Measurements from ENCODE around the gene YJEFN3. TPM values are rescaled to one million over a fixed set of nuclear protein-coding genes. Genes with fewer than 3 reads are reported as not detected.

YJEFN3 gene
- polyA plus RNA-seq, 1 donor (not counting 4 experiments of a cell fraction or from before 2014, with no cell fraction given), result 1.2 TPM

DNA sequence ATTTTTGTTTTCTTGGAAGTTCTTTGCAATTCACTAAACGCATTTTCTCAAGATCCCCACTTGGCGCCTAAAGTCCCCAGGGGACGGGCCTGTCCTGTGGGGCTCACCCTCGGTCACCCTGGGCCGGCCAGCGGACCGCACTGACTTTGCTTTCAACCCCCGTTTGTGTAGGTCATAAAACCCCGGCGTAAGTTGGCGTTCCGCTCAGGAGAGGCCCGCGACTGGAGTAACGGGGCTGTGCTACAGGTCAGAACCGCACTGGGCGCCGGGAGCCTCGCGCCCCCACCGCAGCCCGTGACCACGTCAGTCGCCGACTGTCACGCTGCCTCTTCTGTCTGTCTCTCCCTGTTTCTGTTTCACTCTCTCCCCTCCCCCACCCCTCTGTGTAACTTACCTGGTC lies 26.9 kb upstream of the YJEFN3 start:
- TF ChIP-seq EZH2 (IDR thresholded peaks at IDR 0.05; ENCODE audit: low read length), result no peak
- TF ChIP-seq, protein P1, sequence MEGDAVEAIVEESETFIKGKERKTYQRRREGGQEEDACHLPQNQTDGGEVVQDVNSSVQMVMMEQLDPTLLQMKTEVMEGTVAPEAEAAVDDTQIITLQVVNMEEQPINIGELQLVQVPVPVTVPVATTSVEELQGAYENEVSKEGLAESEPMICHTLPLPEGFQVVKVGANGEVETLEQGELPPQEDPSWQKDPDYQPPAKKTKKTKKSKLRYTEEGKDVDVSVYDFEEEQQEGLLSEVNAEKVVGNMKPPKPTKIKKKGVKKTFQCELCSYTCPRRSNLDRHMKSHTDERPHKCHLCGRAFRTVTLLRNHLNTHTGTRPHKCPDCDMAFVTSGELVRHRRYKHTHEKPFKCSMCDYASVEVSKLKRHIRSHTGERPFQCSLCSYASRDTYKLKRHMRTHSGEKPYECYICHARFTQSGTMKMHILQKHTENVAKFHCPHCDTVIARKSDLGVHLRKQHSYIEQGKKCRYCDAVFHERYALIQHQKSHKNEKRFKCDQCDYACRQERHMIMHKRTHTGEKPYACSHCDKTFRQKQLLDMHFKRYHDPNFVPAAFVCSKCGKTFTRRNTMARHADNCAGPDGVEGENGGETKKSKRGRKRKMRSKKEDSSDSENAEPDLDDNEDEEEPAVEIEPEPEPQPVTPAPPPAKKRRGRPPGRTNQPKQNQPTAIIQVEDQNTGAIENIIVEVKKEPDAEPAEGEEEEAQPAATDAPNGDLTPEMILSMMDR (optimal IDR thresholded peaks at IDR 0.05 in 1 of 3, IDR thresholded peaks at IDR 0.05 in 1 of 3, conservative IDR thresholded peaks at IDR 0.05 in 1 of 3; ENCODE audit: extremely low read depth in 1 of 3, insufficient read depth in 2 of 3, low read length in 3 of 3), result no peak
- H3K9me1 ChIP-seq (ENCODE audit: control insufficient read depth, extremely low read depth, insufficient read depth, low read length), result no peaks in the 10 kb centered on the region
- H3K79me2 ChIP-seq (ENCODE audit: control insufficient read depth, insufficient read depth, low read length), result no peaks in the 10 kb centered on the region
- dilution Hi-C loops (cut with MboI; ENCODE audit: extremely low pct_ligation_motif_present, low sequenced_read_pairs), result no loop called here
- no peak for FAIRE-seq
- no peaks in the 10 kb centered on the region for H3K4me1 ChIP-seq (ENCODE audit: control insufficient read depth, extremely low read depth, insufficient read depth, low read length)
- peaks cover 40 to 48% of the 10 kb centered on the region in 2 experiments for H3K36me3 ChIP-seq (ENCODE audit: control insufficient read depth in 2 of 2, extremely low read depth in 1 of 2, insufficient read depth in 2 of 2, low read length in 2 of 2)
- no peak for DNase-seq (ENCODE audit: low read depth, low spot score)
- no peak overlapping the region for H3K4me3 ChIP-seq (ENCODE audit: control insufficient read depth in 2 of 3, extremely low read depth in 1 of 3, insufficient read depth in 2 of 3, low read depth in 1 of 3, low read length in 3 of 3)
- H3K27ac ChIP-seq (ENCODE audit: control insufficient read depth, insufficient read depth, low read length), result no peak overlapping the region
- H3K9me3 ChIP-seq (ENCODE audit: control insufficient read depth, low read depth, low read length), result no peaks in the 10 kb centered on the region
- H3K4me2 ChIP-seq (ENCODE audit: control insufficient read depth, extremely low read depth, insufficient read depth, low read depth, low read length), result no peak overlapping the region
- H4K20me1 ChIP-seq (ENCODE audit: control insufficient read depth, extremely low read depth, insufficient read depth, low read length), result no peaks in the 10 kb centered on the region
- no peak overlapping the region for H3K9ac ChIP-seq (ENCODE audit: control insufficient read depth, extremely low read depth, insufficient read depth, low read length)
- H2AFZ ChIP-seq (ENCODE audit: control insufficient read depth, low read length), result no peak overlapping the region
- no peaks in the 10 kb centered on the region for H3K27me3 ChIP-seq (ENCODE audit: control insufficient read depth, extremely low read depth, insufficient read depth, low read length)

DNA sequence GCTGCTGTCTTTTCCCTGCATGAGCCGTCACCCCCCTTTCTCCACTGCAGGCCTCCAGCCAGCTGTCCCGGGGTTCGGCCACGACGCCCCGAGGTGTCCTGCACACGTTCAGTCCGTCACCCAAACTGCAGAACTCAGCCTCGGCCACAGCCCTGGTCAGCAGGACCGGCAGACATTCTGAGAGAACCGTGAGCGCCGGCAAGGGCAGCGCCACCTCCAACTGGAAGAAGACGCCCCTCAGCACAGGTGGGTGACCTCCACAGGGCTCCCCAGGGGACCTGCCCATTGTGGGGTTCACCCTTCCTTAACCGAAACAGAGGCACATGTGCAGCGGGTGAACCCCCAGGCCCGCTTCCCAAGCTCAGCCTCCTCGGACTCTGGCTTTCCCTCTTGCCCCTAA lies 26.4 kb upstream of the YJEFN3 start:
- H3K9ac ChIP-seq (ENCODE audit: control insufficient read depth, extremely low read depth, insufficient read depth, low read length), result no peak overlapping the region
- dilution Hi-C loops (cut with MboI; ENCODE audit: extremely low pct_ligation_motif_present, low sequenced_read_pairs), result no loop called here
- no peak overlapping the region for H3K4me3 ChIP-seq (ENCODE audit: control insufficient read depth in 2 of 3, extremely low read depth in 1 of 3, insufficient read depth in 2 of 3, low read depth in 1 of 3, low read length in 3 of 3)
- H4K20me1 ChIP-seq (ENCODE audit: control insufficient read depth, extremely low read depth, insufficient read depth, low read length), result no peaks in the 10 kb centered on the region
- peaks cover 40 to 46% of the 10 kb centered on the region in 2 experiments for H3K36me3 ChIP-seq (ENCODE audit: control insufficient read depth in 2 of 2, extremely low read depth in 1 of 2, insufficient read depth in 2 of 2, low read length in 2 of 2)
- no peaks in the 10 kb centered on the region for H3K27me3 ChIP-seq (ENCODE audit: control insufficient read depth, extremely low read depth, insufficient read depth, low read length)
- TF ChIP-seq, protein P1 (optimal IDR thresholded peaks at IDR 0.05 in 1 of 3, IDR thresholded peaks at IDR 0.05 in 1 of 3, conservative IDR thresholded peaks at IDR 0.05 in 1 of 3; ENCODE audit: extremely low read depth in 1 of 3, insufficient read depth in 2 of 3, low read length in 3 of 3), result no peak
- no peak for TF ChIP-seq EZH2 (IDR thresholded peaks at IDR 0.05; ENCODE audit: low read length)
- no peak overlapping the region for H3K4me2 ChIP-seq (ENCODE audit: control insufficient read depth, extremely low read depth, insufficient read depth, low read depth, low read length)
- no peak overlapping the region for H3K27ac ChIP-seq (ENCODE audit: control insufficient read depth, insufficient read depth, low read length)
- no peaks in the 10 kb centered on the region for H3K79me2 ChIP-seq (ENCODE audit: control insufficient read depth, insufficient read depth, low read length)
- H3K9me3 ChIP-seq (ENCODE audit: control insufficient read depth, low read depth, low read length), result no peaks in the 10 kb centered on the region
- H3K4me1 ChIP-seq (ENCODE audit: control insufficient read depth, extremely low read depth, insufficient read depth, low read length), result no peaks in the 10 kb centered on the region
- FAIRE-seq (no peak), DNase-seq (ENCODE audit: low read depth, low spot score) (no peak)
- no peaks in the 10 kb centered on the region for H3K9me1 ChIP-seq (ENCODE audit: control insufficient read depth, extremely low read depth, insufficient read depth, low read length)
- no peak overlapping the region for H2AFZ ChIP-seq (ENCODE audit: control insufficient read depth, low read length)
